Activated naive CD4-positive, alpha-beta T cell treated with anti-CD3 and anti-CD28 coated beads for 36 hours (primary cell): ENCODE data around the gene PLXNB2. TPM values are rescaled to one million over a fixed set of nuclear protein-coding genes. Genes with fewer than 3 reads are reported as not detected.
"Not testable (repeated sequence)": the region's sequence is repeated elsewhere in the genome, so short reads cannot be mapped to it uniquely, and the experiment has no call there.

Experiments used
- CTCF ChIA-PET: fragments of 350-600 bp; sonication (Branson Sonifier 250); formaldehyde crosslinking; loops from one replicate; lab custom pipeline; 2021; ENCODE audit warnings: antibody characterized with exemption; lab: Charles Lee
- DNase-seq: peaks from one replicate; pipeline ENCODE4 v3.0.0-alpha.2; 2020
- H3K27ac Mint-ChIP-seq: one replicate; pipeline ENCODE4 v1.8.0; 2021; ENCODE audit warnings: mild to moderate bottlenecking, mixed read lengths
- H3K27me3 Mint-ChIP-seq: one replicate; pipeline ENCODE4 v1.8.0; 2021; ENCODE audit warnings: low read depth, mixed read lengths
- H3K36me3 Mint-ChIP-seq: one replicate; pipeline ENCODE4 v1.8.0; 2021; ENCODE audit warnings: low read depth, mixed read lengths
- H3K4me1 Mint-ChIP-seq: one replicate; pipeline ENCODE4 v1.8.0; 2021; ENCODE audit warnings: low read depth, mixed read lengths
- H3K4me3 Mint-ChIP-seq: one replicate; pipeline ENCODE4 v1.8.0; 2021; ENCODE audit warnings: mild to moderate bottlenecking, moderate library complexity, mixed read lengths
- H3K9me3 Mint-ChIP-seq: one replicate; pipeline ENCODE4 v1.8.0; 2021; ENCODE audit warnings: mixed read lengths
- intact Hi-C: fragments of 100-400 bp; cut with micrococcal nuclease; formaldehyde crosslinking; loops from one replicate; pipeline ENCODE4 v1.15.1; 2023
- total RNA-seq, 2 experiments: library from RNA; stranded (reverse); gene quantifications; one replicate each; pipeline ENCODE4 v1.2.3, GENCODE V29; 2021

PLXNB2 gene
- total RNA-seq, 2 experiments from 2014 or later: 9.8 to 10.4 TPM

GRCh38 chr22:50278461-50278860 is 29.0 kb downstream of the PLXNB2 start:
- CTCF ChIA-PET: no interaction called here
- no peak for DNase-seq
- Mint-ChIP-seq H3K27ac (no peak overlapping the region), H3K27me3 (no peaks in the 10 kb centered on the region), H3K4me1 (no peaks in the 10 kb centered on the region), H3K9me3 (no peaks in the 10 kb centered on the region), H3K4me3 (no peak overlapping the region), H3K36me3 (no peaks in the 10 kb centered on the region)
- intact Hi-C loops: no loop called here

GRCh38 chr22:50277761-50278160 is 29.7 kb downstream of the PLXNB2 start:
- no peaks in the 10 kb centered on the region for H3K27me3 Mint-ChIP-seq
- H3K27ac Mint-ChIP-seq: no peak overlapping the region
- CTCF ChIA-PET: interaction anchor here (3.3 kb wide), 1 partner anchor 64 kb away, joined by 25 read pairs; no protein-coding TSS in a partner anchor
- intact Hi-C loops: no loop called here
- H3K4me1 Mint-ChIP-seq: no peaks in the 10 kb centered on the region
- H3K9me3 Mint-ChIP-seq: no peaks in the 10 kb centered on the region
- no peak overlapping the region for H3K4me3 Mint-ChIP-seq
- H3K36me3 Mint-ChIP-seq: no peaks in the 10 kb centered on the region
- no peak for DNase-seq

- intact Hi-C loops: loop anchor here (1.0 kb wide), 2 partner anchors 51 to 66 kb away; partner anchors contain the start of gene DENND6B
- DNase-seq: peak; percentile 70
- H3K27me3 Mint-ChIP-seq: no peaks in the 10 kb centered on the region
- no peaks in the 10 kb centered on the region for H3K9me3 Mint-ChIP-seq
- no peak overlapping the region for H3K4me3 Mint-ChIP-seq
- H3K4me1 Mint-ChIP-seq: no peaks in the 10 kb centered on the region
- no peaks in the 10 kb centered on the region for H3K36me3 Mint-ChIP-seq
- H3K27ac Mint-ChIP-seq: no peak overlapping the region
- CTCF ChIA-PET: interaction anchor here (0.5 to 3.3 kb wide), 14 partner anchors 9 to 149 kb away, joined by 3 to 31 read pairs (median 4); partner anchors contain the start of genes DENND6B and PLXNB2
Measured at GRCh38 chr22:50276143-50276542, 31.3 kb downstream of the PLXNB2 start.

GRCh38 chr22:50275181-50276055 is 32.0 kb downstream of the PLXNB2 start:
- H3K36me3 Mint-ChIP-seq: no peaks in the 10 kb centered on the region
- DNase-seq: no peak
- H3K4me1 Mint-ChIP-seq: peaks cover 3% of the 10 kb centered on the region
- intact Hi-C loops: loop anchor here (1.0 kb wide), 2 partner anchors 52 to 67 kb away; partner anchors contain the start of gene DENND6B
- no peaks in the 10 kb centered on the region for H3K9me3 Mint-ChIP-seq
- H3K4me3 Mint-ChIP-seq: no peak overlapping the region
- H3K27me3 Mint-ChIP-seq: no peaks in the 10 kb centered on the region
- H3K27ac Mint-ChIP-seq: no peak overlapping the region
- CTCF ChIA-PET: interaction anchor here (1.0 to 3.3 kb wide), 6 partner anchors 9 to 223 kb away, joined by 3 to 31 read pairs (median 4); partner anchors contain the start of gene DENND6B

GRCh38 chr22:50274771-50275170 is 32.7 kb downstream of the PLXNB2 start:
- intact Hi-C loops: loop anchor here (5.0 kb wide), 1 partner anchor 38 kb away; no protein-coding TSS in a partner anchor
- Mint-ChIP-seq H3K27ac (no peak overlapping the region), H3K9me3 (no peaks in the 10 kb centered on the region), H3K4me1 (peaks cover 3% of the 10 kb centered on the region), H3K36me3 (no peaks in the 10 kb centered on the region), H3K27me3 (no peaks in the 10 kb centered on the region), H3K4me3 (no peak overlapping the region)
- DNase-seq: no peak
- CTCF ChIA-PET: interaction anchor here (1.2 to 3.3 kb wide), 3 partner anchors 55 to 223 kb away, joined by 3 to 25 read pairs (median 4); no protein-coding TSS in a partner anchor

- Mint-ChIP-seq H3K4me3 (no peak overlapping the region), H3K36me3 (no peaks in the 10 kb centered on the region), H3K9me3 (no peaks in the 10 kb centered on the region), H3K4me1 (peaks cover 5% of the 10 kb centered on the region), H3K27ac (no peak overlapping the region), H3K27me3 (no peaks in the 10 kb centered on the region)
- intact Hi-C loops: loop anchor here (5.0 kb wide), 1 partner anchor 38 kb away; no protein-coding TSS in a partner anchor
- DNase-seq: peak; percentile 60
- CTCF ChIA-PET: interaction anchor here (0.6 to 1.7 kb wide), 3 partner anchors 55 to 224 kb away, joined by 3 to 4 read pairs (median 4); no protein-coding TSS in a partner anchor
Measured at GRCh38 chr22:50274311-50274710, 33.1 kb downstream of the PLXNB2 start.

- H3K9me3 Mint-ChIP-seq, H3K27me3 Mint-ChIP-seq, DNase-seq, H3K36me3 Mint-ChIP-seq, H3K27ac Mint-ChIP-seq, H3K4me1 Mint-ChIP-seq, H3K4me3 Mint-ChIP-seq: not testable (repeated sequence)
- CTCF ChIA-PET: interaction anchor here (0.6 to 1.2 kb wide), 3 partner anchors 48 to 74 kb away, joined by 3 to 4 read pairs (median 3); no protein-coding TSS in a partner anchor
- intact Hi-C loops: loop anchor here (5.0 kb wide), 1 partner anchor 39 kb away; no protein-coding TSS in a partner anchor
Measured at GRCh38 chr22:50273781-50274180, 33.7 kb downstream of the PLXNB2 start.

- intact Hi-C loops: loop anchor here (5.0 kb wide), 1 partner anchor 39 kb away; no protein-coding TSS in a partner anchor
- H3K4me1 Mint-ChIP-seq: peaks cover 10% of the 10 kb centered on the region
- H3K4me3 Mint-ChIP-seq, H3K27ac Mint-ChIP-seq, H3K36me3 Mint-ChIP-seq, H3K27me3 Mint-ChIP-seq, DNase-seq, H3K9me3 Mint-ChIP-seq: not testable (repeated sequence)
- CTCF ChIA-PET: interaction anchor here (1.1 to 1.5 kb wide), 4 partner anchors 18 to 69 kb away, joined by 3 to 7 read pairs (median 4); no protein-coding TSS in a partner anchor
Measured at GRCh38 chr22:50273352-50273751, 34.1 kb downstream of the PLXNB2 start.

- Mint-ChIP-seq H3K4me1 (peaks cover 13% of the 10 kb centered on the region), H3K9me3 (no peaks in the 10 kb centered on the region), H3K4me3 (no peak overlapping the region), H3K36me3 (no peaks in the 10 kb centered on the region), H3K27me3 (no peaks in the 10 kb centered on the region), H3K27ac (no peak overlapping the region)
- intact Hi-C loops: loop anchor here (5.0 kb wide), 1 partner anchor 40 kb away; no protein-coding TSS in a partner anchor
- CTCF ChIA-PET: interaction anchor here (0.9 to 1.5 kb wide), 7 partner anchors 19 to 70 kb away, joined by 3 to 7 read pairs (median 4); partner anchors contain the start of genes DENND6B and HDAC10
- DNase-seq: no peak
Measured at GRCh38 chr22:50272044-50272802, 35.2 kb downstream of the PLXNB2 start.

- H3K4me3 Mint-ChIP-seq: no peak overlapping the region
- intact Hi-C loops: loop anchor here (2.0 to 5.0 kb wide), 3 partner anchors 41 to 349 kb away; no protein-coding TSS in a partner anchor
- no peak overlapping the region for H3K27ac Mint-ChIP-seq
- H3K9me3 Mint-ChIP-seq: no peaks in the 10 kb centered on the region
- CTCF ChIA-PET: interaction anchor here (0.9 to 1.5 kb wide), 3 partner anchors 20 to 56 kb away, joined by 3 to 5 read pairs (median 3); partner anchors contain the start of gene HDAC10
- peaks cover 13% of the 10 kb centered on the region for H3K4me1 Mint-ChIP-seq
- no peaks in the 10 kb centered on the region for H3K27me3 Mint-ChIP-seq
- DNase-seq: peak; percentile 53
- H3K36me3 Mint-ChIP-seq: no peaks in the 10 kb centered on the region
Measured at GRCh38 chr22:50271519-50271970, 35.9 kb downstream of the PLXNB2 start.

GRCh38 chr22:50270666-50271394 is 36.6 kb downstream of the PLXNB2 start:
- CTCF ChIA-PET: interaction anchor here (1.0 to 1.5 kb wide), 2 partner anchors 52 to 57 kb away, joined by 3 read pairs; no protein-coding TSS in a partner anchor
- DNase-seq: peak; percentile 78
- no peaks in the 10 kb centered on the region for H3K27me3 Mint-ChIP-seq
- H3K4me3 Mint-ChIP-seq: peak overlapping the region; percentile 66
- H3K9me3 Mint-ChIP-seq: no peaks in the 10 kb centered on the region
- no peak overlapping the region for H3K27ac Mint-ChIP-seq
- intact Hi-C loops: loop anchor here (1.0 to 5.0 kb wide), 5 partner anchors 19 to 350 kb away; no protein-coding TSS in a partner anchor
- H3K4me1 Mint-ChIP-seq: peaks cover 13% of the 10 kb centered on the region
- no peaks in the 10 kb centered on the region for H3K36me3 Mint-ChIP-seq
